ENCODE measurements around the gene DLG3.

DNA sequence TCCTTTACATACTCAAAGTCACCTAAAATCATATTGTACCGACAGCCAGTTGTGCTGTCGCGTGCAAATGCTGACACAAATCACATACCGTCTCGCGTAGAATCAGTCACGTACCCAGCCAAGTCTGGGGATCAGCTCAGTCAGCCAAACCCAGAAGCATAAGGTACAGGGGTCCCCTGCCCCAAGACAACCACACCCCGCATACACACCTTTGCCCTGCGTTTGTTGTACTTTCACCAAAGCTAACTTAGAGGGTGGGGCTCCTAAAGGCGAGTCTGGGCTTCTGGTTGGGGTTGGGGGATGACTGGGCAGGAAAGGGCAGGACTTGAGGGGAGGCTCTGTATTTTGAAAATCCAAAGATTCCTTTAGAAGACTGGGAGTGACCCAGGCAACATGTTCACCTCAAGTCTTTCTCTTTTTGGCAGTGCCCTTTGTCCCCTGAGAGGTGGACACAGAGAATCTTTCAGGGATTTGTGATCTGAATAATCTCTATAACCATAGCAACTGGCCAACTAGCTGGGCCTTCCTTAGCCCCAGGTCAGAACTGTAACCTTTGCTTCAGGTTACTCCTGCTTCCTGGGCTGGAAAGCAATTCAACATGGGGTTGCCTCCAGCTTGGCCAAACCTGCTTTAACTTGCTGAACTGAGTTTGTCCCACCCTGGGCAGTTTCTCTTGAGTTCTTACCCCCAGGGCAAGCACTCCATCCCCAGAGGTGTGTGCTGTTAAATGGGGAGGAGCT is 20.5 kb upstream of the DLG3 start:
- TF ChIP-seq, protein P1, sequence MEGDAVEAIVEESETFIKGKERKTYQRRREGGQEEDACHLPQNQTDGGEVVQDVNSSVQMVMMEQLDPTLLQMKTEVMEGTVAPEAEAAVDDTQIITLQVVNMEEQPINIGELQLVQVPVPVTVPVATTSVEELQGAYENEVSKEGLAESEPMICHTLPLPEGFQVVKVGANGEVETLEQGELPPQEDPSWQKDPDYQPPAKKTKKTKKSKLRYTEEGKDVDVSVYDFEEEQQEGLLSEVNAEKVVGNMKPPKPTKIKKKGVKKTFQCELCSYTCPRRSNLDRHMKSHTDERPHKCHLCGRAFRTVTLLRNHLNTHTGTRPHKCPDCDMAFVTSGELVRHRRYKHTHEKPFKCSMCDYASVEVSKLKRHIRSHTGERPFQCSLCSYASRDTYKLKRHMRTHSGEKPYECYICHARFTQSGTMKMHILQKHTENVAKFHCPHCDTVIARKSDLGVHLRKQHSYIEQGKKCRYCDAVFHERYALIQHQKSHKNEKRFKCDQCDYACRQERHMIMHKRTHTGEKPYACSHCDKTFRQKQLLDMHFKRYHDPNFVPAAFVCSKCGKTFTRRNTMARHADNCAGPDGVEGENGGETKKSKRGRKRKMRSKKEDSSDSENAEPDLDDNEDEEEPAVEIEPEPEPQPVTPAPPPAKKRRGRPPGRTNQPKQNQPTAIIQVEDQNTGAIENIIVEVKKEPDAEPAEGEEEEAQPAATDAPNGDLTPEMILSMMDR (IDR thresholded peaks at IDR 0.05): no peak
- TF ChIP-seq POLR2A (IDR thresholded peaks at IDR 0.05): no peak

All from ovary (tissue), 3 donors.